ENCODE data around the gene CACNA1C.

DNA sequence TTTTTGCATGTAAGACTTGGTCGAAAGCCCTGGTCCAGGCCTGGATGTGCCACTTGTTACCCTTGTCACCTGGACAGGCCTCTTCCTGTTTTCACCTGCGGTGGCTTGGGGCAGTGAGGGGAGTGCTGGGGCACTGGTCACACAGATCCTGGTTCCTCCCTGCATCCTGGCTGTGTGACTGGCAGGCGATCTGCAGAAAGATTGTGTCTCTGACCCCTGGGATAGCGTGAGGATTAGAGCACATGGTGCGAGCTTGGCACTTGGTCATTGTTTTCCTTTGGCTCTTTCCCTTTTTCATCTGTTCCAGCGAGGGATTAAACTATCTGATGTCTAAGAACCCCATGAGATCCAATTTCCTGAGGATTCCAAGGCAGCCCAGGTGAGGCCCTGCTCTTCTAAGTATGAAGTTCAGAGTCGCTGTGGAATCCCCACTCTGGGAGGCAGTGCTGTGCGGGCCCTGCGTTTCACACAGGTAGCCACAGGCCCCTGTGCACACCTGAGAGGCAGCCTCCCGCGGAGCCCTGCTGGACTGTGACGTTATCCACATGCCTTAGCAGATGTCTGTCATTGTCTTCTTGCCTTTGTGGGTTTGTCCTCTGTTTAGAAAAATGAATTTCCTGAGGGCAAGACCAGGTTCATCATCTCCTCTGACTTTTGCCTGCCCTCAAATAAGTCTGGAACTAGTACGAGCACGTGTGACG is 288.4 kb downstream of the CACNA1C start:
- TF ChIP-seq GATA3 (IDR thresholded peaks at IDR 0.05; ENCODE audit: low read depth, low read length) (no peak), GATA2 (IDR thresholded peaks at IDR 0.05; ENCODE audit: low read depth, low read length) (no peak)
